ENCODE data around the gene RELA. TPM values are rescaled to one million over a fixed set of nuclear protein-coding genes. Genes with fewer than 3 reads are reported as not detected.

The RELA gene
- total RNA-seq, 2 experiments from 2014 or later = 379 to 382 TPM

- ATAC-seq (ENCODE audit: poor library complexity) (no peak), DNase-seq (peak in 4 of 14 experiments; percentile 15 to 59 (median 32))
- Histone ChIP-seq H3K27me3 (ENCODE audit: control insufficient read depth in 1 of 2, insufficient read depth in 2 of 2, low read length in 2 of 2) (no peaks in the 10 kb centered on the region), H3K27ac (ENCODE audit: low read depth in 1 of 2, low read length in 2 of 2) (peak overlapping the region; percentile 94), H3K4me3 (ENCODE audit: low read length) (peak overlapping the region; percentile 93), H3K36me3 (ENCODE audit: insufficient read depth, low read length) (peaks cover 44% of the 10 kb centered on the region), H3K9me3 (ENCODE audit: control insufficient read depth in 1 of 2, insufficient read depth in 1 of 2, low read length in 2 of 2) (no peaks in the 10 kb centered on the region), H3K4me1 (ENCODE audit: insufficient read depth, low read length) (peaks cover 73% of the 10 kb centered on the region)
- Mint-ChIP-seq H3K27me3 (no peaks in the 10 kb centered on the region), H3K27ac (peak overlapping the region; percentile 93), H3K9me3 (no peaks in the 10 kb centered on the region), H3K36me3 (ENCODE audit: low read depth) (peaks cover 69% of the 10 kb centered on the region), H3K4me3 (peak overlapping the region; percentile 93), H3K4me1 (ENCODE audit: low read depth) (peaks cover 57% of the 10 kb centered on the region)
- intact Hi-C loops (cut with DNase I, micrococcal nuclease) = no loop called here
- CTCF ChIA-PET = interaction anchor here (1.7 kb wide), 1 partner anchor 73 kb away, joined by 7 read pairs; no protein-coding TSS in a partner anchor
- POLR2A ChIA-PET = interaction anchor here (0.6 to 6.0 kb wide), 10 partner anchors 11 to 1296 kb away, joined by 3 to 79 read pairs (median 39); partner anchors contain the start of genes FAM89B, MALAT1, PRDX5 and RELA
- no peak for TF ChIP-seq CTCF (IDR thresholded peaks at IDR 0.05)
Measured at GRCh38 chr11:65613091-65613928, 49.4 kb downstream of the RELA start.

GRCh38 chr11:65612691-65613090 lies 50.0 kb downstream of the RELA start:
- Mint-ChIP-seq H3K4me1 (ENCODE audit: low read depth) (peaks cover 57% of the 10 kb centered on the region), H3K4me3 (peak overlapping the region; percentile 93), H3K36me3 (ENCODE audit: low read depth) (peaks cover 73% of the 10 kb centered on the region), H3K27me3 (no peaks in the 10 kb centered on the region), H3K27ac (peak overlapping the region; percentile 93), H3K9me3 (no peaks in the 10 kb centered on the region)
- ATAC-seq (ENCODE audit: poor library complexity) = no peak
- POLR2A ChIA-PET = interaction anchor here (0.7 to 6.0 kb wide), 8 partner anchors 26 to 1295 kb away, joined by 3 to 79 read pairs (median 48); partner anchors contain the start of genes FAM89B, MALAT1, PRDX5 and RELA
- CTCF ChIA-PET = interaction anchor here (1.7 kb wide), 1 partner anchor 72 kb away, joined by 7 read pairs; no protein-coding TSS in a partner anchor
- peak overlapping the region; percentile 93 for H3K4me3 ChIP-seq (ENCODE audit: low read length)
- DNase-seq = no peak
- no peak for TF ChIP-seq CTCF (IDR thresholded peaks at IDR 0.05)
- H3K4me1 ChIP-seq (ENCODE audit: insufficient read depth, low read length) = peaks cover 67% of the 10 kb centered on the region
- intact Hi-C loops (cut with DNase I, micrococcal nuclease) = no loop called here
- H3K9me3 ChIP-seq (ENCODE audit: control insufficient read depth in 1 of 2, insufficient read depth in 1 of 2, low read length in 2 of 2) = no peaks in the 10 kb centered on the region
- peaks cover 44% of the 10 kb centered on the region for H3K36me3 ChIP-seq (ENCODE audit: insufficient read depth, low read length)
- H3K27me3 ChIP-seq (ENCODE audit: control insufficient read depth in 1 of 2, insufficient read depth in 2 of 2, low read length in 2 of 2) = no peaks in the 10 kb centered on the region
- H3K27ac ChIP-seq (ENCODE audit: low read depth in 1 of 2, low read length in 2 of 2) = peak overlapping the region; percentile 94

- no peak for TF ChIP-seq CTCF (IDR thresholded peaks at IDR 0.05)
- no peak for ATAC-seq (ENCODE audit: poor library complexity)
- no peaks in the 10 kb centered on the region for H3K9me3 Mint-ChIP-seq
- peak overlapping the region; percentile 93 for H3K27ac Mint-ChIP-seq
- H3K27ac ChIP-seq (ENCODE audit: low read depth in 1 of 2, low read length in 2 of 2) = peak overlapping the region; percentile 94
- H3K4me3 ChIP-seq (ENCODE audit: low read length) = peak overlapping the region; percentile 93
- H3K4me1 ChIP-seq (ENCODE audit: insufficient read depth, low read length) = peaks cover 59% of the 10 kb centered on the region
- peak overlapping the region; percentile 93 for H3K4me3 Mint-ChIP-seq
- H3K27me3 ChIP-seq (ENCODE audit: control insufficient read depth in 1 of 2, insufficient read depth in 2 of 2, low read length in 2 of 2) = no peaks in the 10 kb centered on the region
- H3K36me3 Mint-ChIP-seq (ENCODE audit: low read depth) = peaks cover 71% of the 10 kb centered on the region
- ChIA-PET CTCF (no interaction called here), POLR2A (interaction anchor here (1.0 to 5.7 kb wide), 4 partner anchors 41 to 186 kb away, joined by 3 to 79 read pairs (median 62); partner anchors contain the start of genes MALAT1 and RELA)
- peaks cover 43% of the 10 kb centered on the region for H3K36me3 ChIP-seq (ENCODE audit: insufficient read depth, low read length)
- peaks cover 51% of the 10 kb centered on the region for H3K4me1 Mint-ChIP-seq (ENCODE audit: low read depth)
- DNase-seq = no peak
- no peaks in the 10 kb centered on the region for H3K9me3 ChIP-seq (ENCODE audit: control insufficient read depth in 1 of 2, insufficient read depth in 1 of 2, low read length in 2 of 2)
- H3K27me3 Mint-ChIP-seq = no peaks in the 10 kb centered on the region
- intact Hi-C loops (cut with DNase I, micrococcal nuclease) = no loop called here
Measured at GRCh38 chr11:65611758-65612603, 50.7 kb downstream of the RELA start.
